ENCODE results near the gene ACER3. TPM values are rescaled to one million over a fixed set of nuclear protein-coding genes. Genes with fewer than 3 reads are reported as not detected.
A peak's percentile ranks its signal among the peaks of the same experiment; 100 is the strongest.

The ACER3 gene
- total RNA-seq, 1 donor from 2014 or later, result 17.3 TPM

- no peak overlapping the region for H3K4me3 Mint-ChIP-seq (ENCODE audit: unreplicated experiment)
These were observed 140.9 kb downstream of the ACER3 start for GRCh38 chr11:77001613-77002012.

GRCh38 chr11:77002776-77003175 is 142.1 kb downstream of the ACER3 start:
- Mint-ChIP-seq H3K4me3 (ENCODE audit: unreplicated experiment) (no peak overlapping the region), H3K4me1 (ENCODE audit: low read depth, unreplicated experiment) (no peaks in the 10 kb centered on the region), H3K27me3 (ENCODE audit: low read depth, unreplicated experiment) (no peaks in the 10 kb centered on the region), H3K9me3 (ENCODE audit: unreplicated experiment) (peaks cover 2% of the 10 kb centered on the region), H3K36me3 (ENCODE audit: low read depth, unreplicated experiment) (peaks cover 3% of the 10 kb centered on the region), H3K27ac (ENCODE audit: unreplicated experiment) (no peak overlapping the region)
- FAIRE-seq (no peak), DNase-seq (ENCODE audit: low read depth) (no peak)
- H4K20me1 ChIP-seq (ENCODE audit: insufficient read depth, low read length), result no peaks in the 10 kb centered on the region
- TF ChIP-seq CTCF (IDR thresholded peaks at IDR 0.05; ENCODE audit: insufficient read depth, low read depth, low read length), result no peak
- no peak for TF ChIP-seq EZH2 (IDR thresholded peaks at IDR 0.05; ENCODE audit: insufficient read depth, low read length)
- H3K9ac ChIP-seq (ENCODE audit: low read length), result no peak overlapping the region
- no peak overlapping the region for H3K4me3 ChIP-seq (ENCODE audit: insufficient read depth, low read depth, low read length)
- H3K4me2 ChIP-seq (ENCODE audit: low read length), result no peak overlapping the region
- H2AFZ ChIP-seq (ENCODE audit: low read depth, low read length), result no peak overlapping the region
- no peaks in the 10 kb centered on the region for H3K36me3 ChIP-seq (ENCODE audit: insufficient read depth, low read length)
- H3K27me3 ChIP-seq (ENCODE audit: insufficient read depth, low read length), result no peaks in the 10 kb centered on the region
- no peak overlapping the region for H3K27ac ChIP-seq (ENCODE audit: low read depth, low read length)
- no peaks in the 10 kb centered on the region for H3K9me3 ChIP-seq (ENCODE audit: insufficient read depth, low read depth, low read length)
- H3K4me1 ChIP-seq (ENCODE audit: insufficient read depth, low read length), result no peaks in the 10 kb centered on the region
- H3K79me2 ChIP-seq (ENCODE audit: insufficient read depth, low read length), result no peaks in the 10 kb centered on the region

More at GRCh38 chr11:77001613-77002012, 140.9 kb downstream of the ACER3 start:
- Mint-ChIP-seq H3K9me3 (ENCODE audit: unreplicated experiment) (peaks cover 1% of the 10 kb centered on the region), H3K4me1 (ENCODE audit: low read depth, unreplicated experiment) (no peaks in the 10 kb centered on the region), H3K27me3 (ENCODE audit: low read depth, unreplicated experiment) (no peaks in the 10 kb centered on the region), H3K27ac (ENCODE audit: unreplicated experiment) (no peak overlapping the region), H3K36me3 (ENCODE audit: low read depth, unreplicated experiment) (no peaks in the 10 kb centered on the region)
- H3K4me3 ChIP-seq (ENCODE audit: insufficient read depth, low read depth, low read length), result no peak overlapping the region
- H3K9me3 ChIP-seq (ENCODE audit: insufficient read depth, low read depth, low read length), result no peaks in the 10 kb centered on the region
- H4K20me1 ChIP-seq (ENCODE audit: insufficient read depth, low read length), result no peaks in the 10 kb centered on the region
- FAIRE-seq (peak; percentile 34), DNase-seq (ENCODE audit: low read depth) (no peak)
- no peak overlapping the region for H2AFZ ChIP-seq (ENCODE audit: low read depth, low read length)
- no peaks in the 10 kb centered on the region for H3K79me2 ChIP-seq (ENCODE audit: insufficient read depth, low read length)
- H3K36me3 ChIP-seq (ENCODE audit: insufficient read depth, low read length), result no peaks in the 10 kb centered on the region
- no peak overlapping the region for H3K4me2 ChIP-seq (ENCODE audit: low read length)
- H3K27ac ChIP-seq (ENCODE audit: low read depth, low read length), result no peak overlapping the region
- H3K9ac ChIP-seq (ENCODE audit: low read length), result no peak overlapping the region
- no peaks in the 10 kb centered on the region for H3K27me3 ChIP-seq (ENCODE audit: insufficient read depth, low read length)
- TF ChIP-seq EZH2 (IDR thresholded peaks at IDR 0.05; ENCODE audit: insufficient read depth, low read length) (no peak), CTCF (IDR thresholded peaks at IDR 0.05; ENCODE audit: insufficient read depth, low read depth, low read length) (no peak)
- H3K4me1 ChIP-seq (ENCODE audit: insufficient read depth, low read length), result no peaks in the 10 kb centered on the region

- TF ChIP-seq CTCF (IDR thresholded peaks at IDR 0.05; ENCODE audit: insufficient read depth, low read depth, low read length) (no peak), EZH2 (IDR thresholded peaks at IDR 0.05; ENCODE audit: insufficient read depth, low read length) (no peak)
- H3K4me1 Mint-ChIP-seq (ENCODE audit: low read depth, unreplicated experiment), result no peaks in the 10 kb centered on the region
- no peak overlapping the region for H3K9ac ChIP-seq (ENCODE audit: low read length)
- no peaks in the 10 kb centered on the region for H3K36me3 ChIP-seq (ENCODE audit: insufficient read depth, low read length)
- no peak for FAIRE-seq
- no peak overlapping the region for H3K4me2 ChIP-seq (ENCODE audit: low read length)
- no peak overlapping the region for H3K27ac Mint-ChIP-seq (ENCODE audit: unreplicated experiment)
- peaks cover 3% of the 10 kb centered on the region for H3K36me3 Mint-ChIP-seq (ENCODE audit: low read depth, unreplicated experiment)
- no peaks in the 10 kb centered on the region for H3K79me2 ChIP-seq (ENCODE audit: insufficient read depth, low read length)
- H2AFZ ChIP-seq (ENCODE audit: low read depth, low read length), result no peak overlapping the region
- H3K27me3 Mint-ChIP-seq (ENCODE audit: low read depth, unreplicated experiment), result no peaks in the 10 kb centered on the region
- no peaks in the 10 kb centered on the region for H3K27me3 ChIP-seq (ENCODE audit: insufficient read depth, low read length)
- H4K20me1 ChIP-seq (ENCODE audit: insufficient read depth, low read length), result no peaks in the 10 kb centered on the region
- no peak overlapping the region for H3K27ac ChIP-seq (ENCODE audit: low read depth, low read length)
- H3K4me3 ChIP-seq (ENCODE audit: insufficient read depth, low read depth, low read length), result no peak overlapping the region
- H3K4me1 ChIP-seq (ENCODE audit: insufficient read depth, low read length), result no peaks in the 10 kb centered on the region
- H3K9me3 Mint-ChIP-seq (ENCODE audit: unreplicated experiment), result peaks cover 2% of the 10 kb centered on the region
- H3K4me3 Mint-ChIP-seq (ENCODE audit: unreplicated experiment), result no peak overlapping the region
- no peak for DNase-seq (ENCODE audit: low read depth)
- no peaks in the 10 kb centered on the region for H3K9me3 ChIP-seq (ENCODE audit: insufficient read depth, low read depth, low read length)
These were observed 143.2 kb downstream of the ACER3 start for GRCh38 chr11:77003963-77004362.

Data from astrocyte (in vitro differentiated cells and primary cell).